ENCODE data around the gene CNTN3.

CNTN3 gene

DNA sequence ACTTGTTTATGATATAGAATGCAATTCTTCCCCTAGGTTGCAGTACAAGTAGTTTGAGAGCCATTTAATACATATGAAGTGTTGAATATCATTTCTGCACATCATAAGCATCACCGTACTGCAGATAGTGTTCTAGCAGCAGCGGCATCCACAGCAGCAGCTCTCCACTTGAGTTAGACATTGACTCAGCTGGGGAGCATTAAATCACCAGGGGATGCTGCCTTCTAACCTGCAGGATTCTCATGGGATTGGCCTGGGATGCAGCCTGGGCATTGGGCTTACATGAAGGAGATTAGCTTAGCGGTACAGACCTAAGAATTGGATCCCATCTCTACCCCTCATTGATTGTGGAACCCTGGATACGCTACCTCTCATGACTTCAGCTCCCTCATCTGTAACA lies 43.3 kb downstream of the CNTN3 start:
- DNase-seq (ENCODE audit: extremely low spot score): no peak
- TF ChIP-seq, protein P1, sequence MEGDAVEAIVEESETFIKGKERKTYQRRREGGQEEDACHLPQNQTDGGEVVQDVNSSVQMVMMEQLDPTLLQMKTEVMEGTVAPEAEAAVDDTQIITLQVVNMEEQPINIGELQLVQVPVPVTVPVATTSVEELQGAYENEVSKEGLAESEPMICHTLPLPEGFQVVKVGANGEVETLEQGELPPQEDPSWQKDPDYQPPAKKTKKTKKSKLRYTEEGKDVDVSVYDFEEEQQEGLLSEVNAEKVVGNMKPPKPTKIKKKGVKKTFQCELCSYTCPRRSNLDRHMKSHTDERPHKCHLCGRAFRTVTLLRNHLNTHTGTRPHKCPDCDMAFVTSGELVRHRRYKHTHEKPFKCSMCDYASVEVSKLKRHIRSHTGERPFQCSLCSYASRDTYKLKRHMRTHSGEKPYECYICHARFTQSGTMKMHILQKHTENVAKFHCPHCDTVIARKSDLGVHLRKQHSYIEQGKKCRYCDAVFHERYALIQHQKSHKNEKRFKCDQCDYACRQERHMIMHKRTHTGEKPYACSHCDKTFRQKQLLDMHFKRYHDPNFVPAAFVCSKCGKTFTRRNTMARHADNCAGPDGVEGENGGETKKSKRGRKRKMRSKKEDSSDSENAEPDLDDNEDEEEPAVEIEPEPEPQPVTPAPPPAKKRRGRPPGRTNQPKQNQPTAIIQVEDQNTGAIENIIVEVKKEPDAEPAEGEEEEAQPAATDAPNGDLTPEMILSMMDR (IDR thresholded peaks at IDR 0.05; ENCODE audit: control extremely low read depth, extremely low read depth, low read depth, missing control alignments): no peak
- ChIA-PET CTCF (no interaction called here), POLR2A (no interaction called here)
